Fibroblast of lung (primary cell): ENCODE data around the gene TPPP3. TPM values are rescaled to one million over a fixed set of nuclear protein-coding genes. Genes with fewer than 3 reads are reported as not detected.

Experiments used
- DNase-seq, 2 donors: peaks; one replicate each; pipeline versions ENCODE4 v3.0.0 to v3.0.0-alpha.2; 2010; ENCODE audit warnings: low read depth in 2 of 2
- H2AFZ ChIP-seq: 2 replicates; pipeline ENCODE4 v1.5.1; 2012; ENCODE audit warnings: low read length, control low read depth, inconsistent platforms
- H3K27ac ChIP-seq: 2 replicates; pipeline ENCODE4 v1.5.1; 2011; ENCODE audit warnings: low read length, control low read depth; ENCODE audit not compliant: insufficient read depth
- H3K27me3 ChIP-seq: 2 replicates; pipeline ENCODE4 v1.5.1; 2011; ENCODE audit warnings: mild to moderate bottlenecking, low read length; ENCODE audit not compliant: control insufficient read depth, insufficient read depth
- H3K36me3 ChIP-seq: 2 replicates; pipeline ENCODE4 v1.5.1; 2011; ENCODE audit warnings: low read length; ENCODE audit not compliant: control insufficient read depth, insufficient read depth
- H3K4me1 ChIP-seq: 2 replicates; pipeline ENCODE4 v1.5.1; 2011; ENCODE audit warnings: low read length; ENCODE audit not compliant: control insufficient read depth, insufficient read depth; ENCODE audit errors: extremely low read depth
- H3K4me2 ChIP-seq: 2 replicates; pipeline ENCODE4 v1.5.1; 2011; ENCODE audit warnings: low read length, control low read depth; ENCODE audit not compliant: insufficient read depth; ENCODE audit errors: extremely low read depth
- H3K4me3 ChIP-seq, 4 experiments: fragments of 200-600 bp in 1 of 4; sonication (generic) in 1 of 4; replicated peaks in 1 of 4; 2 replicates each; pipeline ENCODE4 v1.5.1; 2011 to 2016; ENCODE audit warnings: low read length in 4 of 4, low read depth in 3 of 4, mild to moderate bottlenecking in 3 of 4, control low read depth in 2 of 4, inconsistent platforms in 1 of 4, mixed read lengths in 1 of 4; ENCODE audit not compliant: insufficient read depth in 1 of 4; ENCODE audit errors: control extremely low read depth in 1 of 4
- H3K79me2 ChIP-seq: 2 replicates; pipeline ENCODE4 v1.5.1; 2012; ENCODE audit warnings: mild to moderate bottlenecking, low read length, inconsistent platforms; ENCODE audit not compliant: control insufficient read depth, insufficient read depth
- H3K9ac ChIP-seq: 2 replicates; pipeline ENCODE4 v1.5.1; 2011; ENCODE audit warnings: mild to moderate bottlenecking, low read length, control low read depth; ENCODE audit not compliant: insufficient read depth
- H3K9me3 ChIP-seq: 2 replicates; pipeline ENCODE4 v1.5.1; 2012; ENCODE audit warnings: low read depth, low read length; ENCODE audit not compliant: control insufficient read depth, insufficient read depth
- H4K20me1 ChIP-seq: 2 replicates; pipeline ENCODE4 v1.5.1; 2011; ENCODE audit warnings: low read length; ENCODE audit not compliant: control insufficient read depth, insufficient read depth; ENCODE audit errors: extremely low read depth
- EZH2 ChIP-seq: IDR thresholded peaks from 2 replicates; pipeline ENCODE4 v1.5.1; 2012; ENCODE audit warnings: low read length, control low read depth, mild to moderate bottlenecking; ENCODE audit errors: missing control alignments
- polyA plus RNA-seq, 2 donors: library from polyadenylated mRNA; depleted of rRNA in 1 of 2; stranded (reverse) in 1 of 2; unstranded in 1 of 2; fragments of >200 nt; gene quantifications; 2 replicates each; pipeline ENCODE4 v1.2.1, GENCODE V29; 2011 to 2012; ENCODE audit warnings: missing spikeins in 1 of 2
- total RNA-seq: library from RNA; depleted of rRNA; stranded (reverse); fragments of >200 nt; gene quantifications from 2 replicates; pipeline ENCODE4 v1.2.1, GENCODE V29; 2014
- TF ChIP-seq, protein P1 (sequence below), 2 donors: IDR thresholded peaks in 1 of 2; conservative IDR thresholded peaks in 1 of 2; 1 replicate in 1 of 2; 2 replicates in 1 of 2; pipeline ENCODE4 v1.5.1; 2011 to 2012; ENCODE audit warnings: low read length in 2 of 2, control low read depth in 1 of 2, inconsistent platforms in 1 of 2, low read depth in 1 of 2, mild to moderate bottlenecking in 1 of 2

The TPPP3 gene
- total and polyA plus RNA-seq, 2 donors (not counting 1 experiment from before 2014, with no cell fraction given) = 2.9 to 3.8 TPM

DNA sequence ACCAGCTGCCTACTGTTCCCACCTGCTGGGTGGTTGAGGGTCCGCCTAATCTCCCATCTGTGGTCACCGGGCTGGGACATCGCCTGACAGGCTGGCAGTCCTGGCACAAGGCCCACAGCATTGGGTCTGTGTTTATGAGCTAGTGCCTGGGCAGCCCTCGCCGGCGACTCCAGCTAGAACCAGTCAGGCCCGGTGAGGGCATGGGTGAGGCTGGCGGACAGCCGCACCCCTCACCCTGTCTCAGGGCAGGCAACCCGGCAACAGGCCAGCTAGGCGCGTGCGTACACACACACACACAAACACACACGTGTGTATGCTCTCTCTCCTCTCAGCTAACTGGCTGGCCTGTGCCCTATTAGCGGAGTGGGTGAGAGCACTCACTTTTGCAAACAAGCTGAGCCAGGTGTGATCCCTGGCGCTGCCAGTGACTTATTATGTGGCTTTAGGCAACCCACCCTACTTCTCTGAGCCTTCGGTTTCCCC lies 48.0 kb upstream of the TPPP3 start:
- Histone ChIP-seq H3K79me2 (no peaks in the 10 kb centered on the region), H3K9me3 (no peaks in the 10 kb centered on the region), H3K27ac (no peak overlapping the region), H4K20me1 (no peaks in the 10 kb centered on the region), H3K4me3 (no peak overlapping the region), H3K27me3 (no peaks in the 10 kb centered on the region), H2AFZ (no peak overlapping the region), H3K36me3 (peaks cover 14% of the 10 kb centered on the region), H3K4me2 (no peak overlapping the region), H3K4me1 (peaks cover 16% of the 10 kb centered on the region), H3K9ac (no peak overlapping the region)
- TF ChIP-seq EZH2 = no peak
- TF ChIP-seq, protein P1, sequence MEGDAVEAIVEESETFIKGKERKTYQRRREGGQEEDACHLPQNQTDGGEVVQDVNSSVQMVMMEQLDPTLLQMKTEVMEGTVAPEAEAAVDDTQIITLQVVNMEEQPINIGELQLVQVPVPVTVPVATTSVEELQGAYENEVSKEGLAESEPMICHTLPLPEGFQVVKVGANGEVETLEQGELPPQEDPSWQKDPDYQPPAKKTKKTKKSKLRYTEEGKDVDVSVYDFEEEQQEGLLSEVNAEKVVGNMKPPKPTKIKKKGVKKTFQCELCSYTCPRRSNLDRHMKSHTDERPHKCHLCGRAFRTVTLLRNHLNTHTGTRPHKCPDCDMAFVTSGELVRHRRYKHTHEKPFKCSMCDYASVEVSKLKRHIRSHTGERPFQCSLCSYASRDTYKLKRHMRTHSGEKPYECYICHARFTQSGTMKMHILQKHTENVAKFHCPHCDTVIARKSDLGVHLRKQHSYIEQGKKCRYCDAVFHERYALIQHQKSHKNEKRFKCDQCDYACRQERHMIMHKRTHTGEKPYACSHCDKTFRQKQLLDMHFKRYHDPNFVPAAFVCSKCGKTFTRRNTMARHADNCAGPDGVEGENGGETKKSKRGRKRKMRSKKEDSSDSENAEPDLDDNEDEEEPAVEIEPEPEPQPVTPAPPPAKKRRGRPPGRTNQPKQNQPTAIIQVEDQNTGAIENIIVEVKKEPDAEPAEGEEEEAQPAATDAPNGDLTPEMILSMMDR (conservative IDR thresholded peaks at IDR 0.05 in 1 of 2, IDR thresholded peaks at IDR 0.05 in 1 of 2; ENCODE audit: low read depth in 1 of 2, low read length in 2 of 2) = no peak
- DNase-seq = no peak

DNA sequence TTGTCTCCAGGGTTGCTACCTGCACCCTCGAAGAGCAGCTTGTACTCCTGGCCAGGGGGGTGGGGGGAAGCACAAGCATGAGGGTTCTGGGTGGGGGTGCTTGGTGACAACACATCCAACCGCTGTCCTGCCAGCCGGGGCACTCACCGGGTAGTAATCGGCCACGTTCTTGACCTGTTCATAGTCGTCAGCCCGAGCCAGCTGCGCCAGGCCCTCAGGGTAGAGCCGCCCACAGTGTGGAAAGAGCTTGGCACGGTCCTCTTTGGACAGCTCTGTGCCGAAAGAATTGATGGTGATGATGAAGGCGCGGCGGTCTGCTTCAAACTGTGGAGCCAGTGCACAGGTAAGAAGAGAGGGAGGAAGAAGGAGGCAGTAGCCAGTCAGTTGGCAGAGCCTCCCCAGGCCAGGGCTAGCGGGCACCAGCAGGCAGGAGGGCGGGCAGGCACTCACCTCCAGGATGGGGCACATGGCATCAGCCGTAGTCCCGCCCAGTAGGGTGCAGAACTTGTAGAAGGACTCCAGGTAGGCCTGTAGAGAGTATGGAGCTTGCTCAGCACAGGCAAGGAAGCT lies 45.6 kb upstream of the TPPP3 start:
- Histone ChIP-seq H3K4me2 (no peak overlapping the region), H3K4me3 (no peak overlapping the region), H3K79me2 (no peaks in the 10 kb centered on the region), H3K4me1 (peaks cover 5% of the 10 kb centered on the region), H3K9me3 (no peaks in the 10 kb centered on the region), H4K20me1 (no peaks in the 10 kb centered on the region), H2AFZ (no peak overlapping the region), H3K27ac (no peak overlapping the region), H3K36me3 (peaks cover 11% of the 10 kb centered on the region), H3K9ac (no peak overlapping the region), H3K27me3 (no peaks in the 10 kb centered on the region)
- TF ChIP-seq, protein P1 (conservative IDR thresholded peaks at IDR 0.05 in 1 of 2, IDR thresholded peaks at IDR 0.05 in 1 of 2; ENCODE audit: low read depth in 1 of 2, low read length in 2 of 2) = no peak
- no peak for TF ChIP-seq EZH2
- no peak for DNase-seq

DNA sequence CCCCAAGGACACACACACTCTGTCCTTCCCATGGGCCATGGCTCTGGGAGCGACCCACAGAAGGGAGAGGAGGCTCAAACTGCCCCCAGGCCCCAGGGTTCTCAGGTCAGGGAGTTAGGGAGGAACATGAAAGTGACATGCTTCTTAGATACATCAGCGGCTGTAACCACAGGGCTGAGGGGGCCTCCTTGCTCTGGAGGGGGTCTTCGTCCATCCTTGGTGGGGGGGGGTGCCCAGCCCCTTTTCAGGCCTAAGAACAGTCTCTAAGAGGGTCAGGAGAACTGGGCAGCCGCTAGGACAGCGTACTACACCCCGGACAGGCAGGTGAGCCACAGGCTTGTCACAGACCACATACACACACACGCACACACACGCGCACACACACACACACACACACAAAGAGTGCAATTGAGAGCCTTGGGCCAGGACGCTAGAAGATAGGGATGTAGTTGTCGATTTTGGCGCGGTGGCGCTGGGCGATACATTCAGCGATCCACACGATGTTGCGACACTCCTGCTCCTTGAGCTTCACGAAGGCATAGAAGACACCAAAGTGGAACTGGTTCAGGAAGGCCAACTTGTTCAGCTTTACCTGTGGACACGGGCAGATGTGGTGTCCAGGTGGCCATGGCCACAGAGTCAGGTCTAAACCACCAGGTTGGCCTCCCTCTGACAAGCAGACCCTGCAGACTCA lies 44.9 kb upstream of the TPPP3 start:
- no peak overlapping the region for H3K4me3 ChIP-seq
- H3K36me3 ChIP-seq = peaks cover 11% of the 10 kb centered on the region
- H3K79me2 ChIP-seq = no peaks in the 10 kb centered on the region
- TF ChIP-seq, protein P1 (conservative IDR thresholded peaks at IDR 0.05 in 1 of 2, IDR thresholded peaks at IDR 0.05 in 1 of 2; ENCODE audit: low read depth in 1 of 2, low read length in 2 of 2) = no peak
- no peak for TF ChIP-seq EZH2
- no peak for DNase-seq
- H3K4me2 ChIP-seq = no peak overlapping the region
- no peaks in the 10 kb centered on the region for H3K27me3 ChIP-seq
- H3K4me1 ChIP-seq = peaks cover 2% of the 10 kb centered on the region
- H4K20me1 ChIP-seq = no peaks in the 10 kb centered on the region
- no peak overlapping the region for H2AFZ ChIP-seq
- H3K27ac ChIP-seq = no peak overlapping the region
- no peaks in the 10 kb centered on the region for H3K9me3 ChIP-seq
- no peak overlapping the region for H3K9ac ChIP-seq
